ENCODE data around the gene MUCL3. TPM values are rescaled to one million over a fixed set of nuclear protein-coding genes. Genes with fewer than 3 reads are reported as not detected.
"Not testable (repeated sequence)": the region's sequence is repeated elsewhere in the genome, so short reads cannot be mapped to it uniquely, and the experiment has no call there.

MUCL3 gene
- polyA plus RNA-seq, 4 donors: 0.07 to 0.13 (median 0.13) TPM; not detected in 1

DNA sequence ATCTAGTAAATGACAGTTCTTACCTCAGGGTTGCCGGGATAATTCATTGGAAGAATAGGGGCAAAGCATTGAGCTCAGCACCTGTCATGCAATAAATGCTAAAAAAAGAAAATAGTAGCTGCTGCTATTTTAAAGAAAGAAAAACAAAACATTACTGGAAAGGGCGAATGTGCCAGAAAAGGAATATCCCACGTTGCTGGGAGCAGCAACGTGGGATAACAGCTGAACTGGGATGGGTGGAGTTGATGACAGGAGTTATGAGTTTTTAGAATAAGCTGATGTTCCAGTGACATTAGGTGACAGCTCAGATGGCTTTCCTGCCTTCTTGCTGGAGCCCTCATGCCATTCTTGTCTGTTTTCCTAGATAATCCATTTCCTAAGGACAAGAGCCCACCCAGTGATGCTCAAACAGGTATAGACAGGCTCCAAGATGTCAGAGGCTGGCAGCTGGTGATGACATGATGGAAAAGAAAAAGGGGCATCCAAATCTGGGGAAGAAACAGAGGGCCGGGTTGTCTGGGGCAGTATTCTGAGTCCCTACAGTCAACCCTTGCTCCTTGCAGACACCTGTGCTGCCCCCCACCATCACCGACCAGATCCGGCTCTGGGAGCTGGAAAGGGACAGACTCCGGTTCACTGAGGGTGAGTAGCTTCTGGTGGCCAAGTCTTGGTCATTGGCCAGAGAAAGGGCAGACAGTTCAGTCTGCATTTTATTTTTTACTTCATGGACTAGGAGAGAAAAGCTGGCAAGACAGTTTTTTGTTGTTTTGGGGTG is 27.8 kb upstream of the MUCL3 start:
- no peak for DNase-seq (ENCODE audit: low read depth in 4 of 4, low spot score in 2 of 4)

GRCh38 chr6:30913721-30914075 is 27.1 kb upstream of the MUCL3 start:
- no peak for DNase-seq (ENCODE audit: low read depth in 4 of 4, low spot score in 2 of 4)

DNA sequence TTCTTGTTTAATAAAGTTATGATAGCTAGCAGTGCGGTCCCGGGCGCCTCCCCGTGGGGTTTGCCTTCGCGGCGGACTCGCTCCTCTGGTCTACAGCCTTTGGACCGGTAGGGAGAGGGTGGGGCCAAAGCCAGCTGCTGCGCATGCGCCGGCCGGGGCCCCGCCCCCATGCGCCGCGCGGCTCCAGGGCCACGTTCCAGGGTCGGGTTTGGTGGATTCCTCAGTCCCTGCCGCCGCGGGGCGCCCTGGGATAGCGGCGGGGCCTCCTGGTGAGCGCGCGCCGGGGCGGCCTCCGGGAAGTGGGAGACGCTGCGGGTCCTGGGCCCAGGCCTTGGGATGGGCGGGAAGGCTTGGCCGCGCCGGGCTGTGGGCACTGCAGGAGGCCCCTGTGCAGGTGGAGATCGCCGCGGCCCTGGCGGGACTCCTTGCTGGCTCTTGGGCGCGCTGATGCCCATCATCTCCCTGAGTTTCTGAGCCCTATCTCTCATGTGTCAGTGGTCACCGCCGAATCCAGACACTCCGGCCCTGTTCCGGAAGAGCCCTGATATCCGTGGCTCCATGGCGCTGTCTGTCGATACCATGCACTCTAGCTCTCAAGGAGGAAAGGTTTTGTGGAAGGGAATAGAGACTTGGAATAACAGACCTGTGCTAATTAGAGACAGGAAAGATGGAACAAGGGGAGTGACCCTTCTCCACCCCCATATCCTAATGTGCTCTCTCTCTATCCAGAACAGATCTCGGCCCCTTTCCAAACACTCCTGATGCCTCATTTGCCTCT is 26.5 kb upstream of the MUCL3 start, which contains the start of gene VARS2:
Gene VARS2 (plus strand): TSS at position 163 of the 778 bp plus-strand sequence. CDS start 599 bp downstream, at position 762.
- peak; percentile 82 to 90 (median 87) for DNase-seq (ENCODE audit: low read depth in 4 of 4, low spot score in 2 of 4)

DNA sequence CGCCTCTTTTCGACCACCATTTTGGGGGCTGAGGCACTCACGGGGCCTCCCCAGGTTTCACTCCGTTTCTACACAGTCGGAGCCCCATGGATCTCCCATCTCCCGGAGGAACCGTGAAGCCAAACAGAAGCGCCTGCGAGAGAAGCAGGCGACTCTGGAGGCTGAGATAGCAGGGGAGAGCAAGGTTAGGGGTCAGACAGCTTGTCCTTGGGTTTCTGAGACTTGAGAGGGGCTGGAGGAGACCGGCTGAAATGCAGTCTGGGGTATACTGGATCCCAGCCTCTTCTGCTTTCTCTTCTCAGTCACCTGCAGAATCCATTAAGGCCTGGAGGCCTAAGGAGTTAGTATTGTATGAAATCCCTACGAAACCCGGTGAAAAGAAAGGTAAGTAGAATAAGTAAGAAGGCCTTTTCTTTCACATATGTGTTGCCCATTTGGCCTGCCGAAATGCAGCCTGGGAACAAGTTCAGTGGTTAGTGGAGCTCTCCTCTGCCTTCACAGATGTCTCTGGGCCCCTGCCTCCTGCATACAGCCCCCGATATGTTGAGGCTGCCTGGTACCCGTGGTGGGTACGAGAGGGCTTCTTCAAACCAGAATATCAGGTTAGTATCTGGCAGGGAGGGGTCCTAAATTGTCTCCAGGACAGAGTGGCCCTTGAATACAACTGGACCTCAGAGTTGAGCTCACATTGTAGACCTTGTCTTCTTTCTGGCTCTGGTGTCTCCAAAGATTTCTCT is 25.8 kb upstream of the MUCL3 start:
- DNase-seq (ENCODE audit: low read depth in 4 of 4, low spot score in 2 of 4): no peak

- DNase-seq (ENCODE audit: low read depth in 4 of 4, low spot score in 2 of 4): peak; percentile 39 to 72 (median 54)
Measured at GRCh38 chr6:30915591-30915946, 25.2 kb upstream of the MUCL3 start.

- no peak for DNase-seq (ENCODE audit: low read depth in 4 of 4, low spot score in 2 of 4)
Measured at GRCh38 chr6:30917041-30917440, 23.7 kb upstream of the MUCL3 start.

DNA sequence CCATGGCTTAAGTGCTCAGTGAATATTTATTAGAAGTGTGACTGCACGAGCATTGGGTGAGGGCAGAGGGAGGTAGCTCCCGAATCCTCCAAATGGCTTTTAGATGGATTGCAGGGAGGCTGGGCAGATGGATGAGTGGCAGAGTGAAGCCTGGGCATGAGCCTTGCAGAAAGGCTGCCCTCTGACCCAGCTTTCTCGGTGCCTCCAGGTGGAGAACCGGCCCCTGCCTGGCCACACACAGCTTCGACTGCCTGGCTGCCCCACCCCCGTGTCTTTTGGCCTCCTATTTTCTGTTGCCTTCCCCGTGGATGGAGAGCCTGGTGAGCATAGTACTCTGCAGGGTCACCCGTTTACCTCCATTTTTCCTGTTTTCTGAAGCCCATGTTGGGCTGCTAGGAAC is 23.3 kb upstream of the MUCL3 start:
- no peak for DNase-seq (ENCODE audit: low read depth in 4 of 4, low spot score in 2 of 4)

DNA sequence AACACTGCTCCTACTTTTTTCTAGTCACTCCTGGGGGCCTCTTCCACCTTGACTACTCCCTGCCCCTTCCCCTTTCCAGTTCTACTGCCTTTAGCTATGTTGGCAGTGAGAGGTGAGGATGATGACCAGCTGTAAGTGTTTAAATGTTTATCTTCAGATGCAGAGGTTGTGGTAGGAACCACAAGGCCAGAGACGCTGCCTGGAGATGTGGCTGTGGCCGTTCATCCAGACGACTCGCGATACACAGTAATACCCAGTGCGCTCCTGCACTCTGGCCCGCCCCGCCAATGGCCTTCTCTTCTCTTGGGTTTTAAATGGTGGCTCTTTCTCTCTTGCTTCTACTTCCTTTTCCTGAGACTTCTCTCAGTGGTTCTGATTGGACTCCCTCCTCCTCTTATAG is 22.1 kb upstream of the MUCL3 start:
- DNase-seq (ENCODE audit: low read depth in 4 of 4, low spot score in 2 of 4): no peak

DNA sequence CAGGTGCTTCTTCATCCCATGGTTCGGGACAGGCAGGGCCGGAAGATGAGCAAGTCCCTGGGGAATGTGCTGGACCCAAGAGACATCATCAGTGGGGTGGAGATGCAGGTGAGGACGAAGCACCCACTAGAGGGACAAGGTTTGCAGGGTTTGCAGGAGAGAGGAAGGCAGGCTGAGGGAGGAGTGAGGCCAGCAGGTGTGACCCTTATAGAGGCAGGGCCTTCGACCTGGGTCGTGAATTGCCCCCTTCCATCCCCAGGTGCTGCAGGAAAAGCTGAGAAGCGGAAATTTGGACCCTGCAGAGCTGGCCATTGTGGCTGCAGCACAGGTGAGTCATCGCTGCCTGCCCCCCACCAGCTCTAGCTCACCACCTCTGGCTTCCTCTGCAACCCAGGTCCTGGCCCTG is 18.3 kb upstream of the MUCL3 start:
- DNase-seq (ENCODE audit: low read depth in 4 of 4, low spot score in 2 of 4): no peak

DNA sequence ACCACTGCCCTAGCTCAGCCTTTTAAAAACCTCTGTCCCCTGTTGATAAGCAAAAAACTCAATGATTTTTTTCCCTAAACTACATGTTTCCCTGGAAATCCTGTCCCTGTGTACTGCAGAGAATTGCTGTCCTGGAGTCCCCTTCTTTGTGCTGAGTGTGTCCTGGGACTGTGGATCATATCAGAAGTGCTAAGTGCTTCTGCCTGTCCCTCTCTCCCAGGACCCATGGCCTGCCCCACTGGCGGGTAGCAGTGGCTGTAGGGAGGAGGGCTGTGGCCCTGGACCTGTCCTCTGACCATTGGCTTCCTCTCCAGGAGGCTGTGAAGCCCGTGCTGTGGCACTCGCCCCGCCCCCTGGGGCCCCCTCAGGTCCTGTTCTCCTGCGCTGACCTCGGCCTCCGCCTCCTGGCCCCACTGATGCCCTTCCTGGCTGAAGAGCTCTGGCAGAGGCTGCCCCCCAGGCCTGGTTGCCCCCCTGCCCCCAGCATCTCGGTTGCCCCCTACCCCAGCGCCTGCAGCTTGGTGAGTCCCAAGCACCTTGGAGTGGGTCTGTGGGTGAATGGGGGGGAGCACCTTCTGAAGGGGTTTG is 16.6 kb upstream of the MUCL3 start:
- not testable (repeated sequence) for DNase-seq (ENCODE audit: low read depth in 4 of 4, low spot score in 2 of 4)

- DNase-seq (ENCODE audit: low read depth in 4 of 4, low spot score in 2 of 4): no peak
Measured at GRCh38 chr6:30926644-30927043, 14.1 kb upstream of the MUCL3 start.

DNA sequence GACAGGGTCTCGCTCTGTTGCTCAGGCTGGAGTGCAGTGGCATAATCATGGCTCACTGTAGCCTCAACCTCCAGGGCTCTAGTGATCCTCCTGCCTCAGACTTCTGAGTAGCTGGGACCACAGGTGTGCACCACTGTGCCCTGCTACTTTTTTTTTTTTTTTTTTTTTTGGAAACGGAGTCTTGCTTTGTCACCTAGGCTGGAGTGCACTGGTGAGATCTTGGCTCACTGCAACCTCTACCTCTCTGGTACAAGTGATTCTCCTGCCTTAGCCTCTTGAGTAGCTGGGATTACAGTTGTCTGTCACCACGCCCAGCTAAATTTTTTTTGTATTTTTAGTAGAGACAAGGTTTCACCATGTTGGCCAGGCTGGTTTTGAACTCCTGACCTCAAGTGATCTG is 13.7 kb upstream of the MUCL3 start:
- DNase-seq (ENCODE audit: low read depth in 4 of 4, low spot score in 2 of 4): not testable (repeated sequence)

DNA sequence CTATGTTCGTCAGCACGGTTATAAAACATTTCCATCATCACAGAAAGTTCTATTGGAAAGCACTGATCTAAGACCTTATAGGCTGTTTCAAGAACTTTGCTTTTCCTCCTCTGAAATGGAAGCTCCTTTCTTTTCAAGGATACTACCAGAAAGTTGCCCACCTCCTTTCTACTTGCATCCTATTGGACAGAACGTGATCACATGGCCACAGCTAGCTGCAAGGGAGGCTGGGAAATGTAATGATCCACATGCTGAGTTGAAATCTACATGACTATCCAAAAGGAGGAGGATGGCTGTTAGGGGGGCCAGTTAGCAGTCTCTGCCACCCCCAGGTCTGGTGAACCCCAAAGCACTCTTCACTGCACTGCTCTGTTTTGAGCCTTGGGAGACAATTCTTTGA is 12.1 kb upstream of the MUCL3 start:
- DNase-seq (ENCODE audit: low read depth in 4 of 4, low spot score in 2 of 4): no peak

DNA sequence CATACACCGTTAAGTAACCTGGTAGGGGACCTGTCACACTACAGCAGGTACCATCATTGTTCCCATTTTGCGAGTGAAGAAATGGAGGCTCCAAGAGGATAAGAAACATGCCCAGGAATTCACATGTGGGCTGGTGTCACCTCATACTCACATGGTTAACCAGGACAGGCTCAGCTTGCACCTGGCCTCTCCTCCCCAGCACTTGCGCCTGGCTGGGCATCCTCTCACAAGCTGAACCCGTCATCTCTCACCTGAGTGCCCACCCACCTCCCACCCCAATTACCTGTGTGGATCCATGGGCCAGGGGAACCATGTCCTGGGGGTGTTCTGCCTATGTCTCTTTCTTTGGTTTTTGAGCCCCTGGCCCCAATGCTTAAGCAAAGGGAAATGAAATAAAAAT is 10.3 kb upstream of the MUCL3 start:
- DNase-seq (ENCODE audit: low read depth in 4 of 4, low spot score in 2 of 4): no peak

GRCh38 chr6:30931272-30931671 is 9.5 kb upstream of the MUCL3 start:
- no peak for DNase-seq (ENCODE audit: low read depth in 4 of 4, low spot score in 2 of 4)

- no peak for DNase-seq (ENCODE audit: low read depth in 4 of 4, low spot score in 2 of 4)
Measured at GRCh38 chr6:30931969-30932645, 8.7 kb upstream of the MUCL3 start, which contains the start of gene SFTA2. Gene SFTA2 (minus strand): TSS chr6:30932170. CDS start chr6:30932096, 74 bp downstream.

DNA sequence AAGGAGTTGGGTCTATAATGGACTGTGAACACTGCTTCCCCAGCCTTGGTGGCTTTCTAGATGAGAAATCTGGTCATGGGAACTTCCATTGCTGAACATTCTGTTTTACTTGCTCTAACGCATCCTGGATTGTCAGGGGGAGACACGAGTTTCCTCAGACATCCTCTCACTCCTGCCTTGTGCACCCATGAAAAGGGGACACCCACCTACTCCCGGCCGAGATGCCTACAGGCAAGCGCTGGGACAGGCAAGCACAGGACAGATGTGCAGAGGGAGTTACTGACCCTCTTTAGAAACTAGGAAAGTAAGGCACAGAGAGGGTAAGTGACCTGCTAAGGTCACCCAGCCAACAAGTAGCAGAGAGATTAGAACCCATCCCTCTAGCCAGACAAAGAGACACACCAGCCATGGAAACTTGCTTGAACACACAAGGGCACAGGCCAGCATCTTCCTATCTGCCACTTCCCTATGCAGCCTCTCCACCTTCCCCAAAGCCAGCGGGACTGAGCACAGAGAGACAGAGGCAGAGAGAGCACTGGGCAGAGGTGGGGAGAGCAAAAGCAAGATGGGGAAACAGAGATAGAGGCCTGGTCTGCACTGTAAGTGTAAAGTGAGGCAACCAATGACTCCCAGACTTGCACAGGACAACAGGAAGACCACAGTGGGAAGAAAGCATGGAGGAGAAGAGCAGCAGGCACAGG is 8.0 kb upstream of the MUCL3 start:
- no peak for DNase-seq (ENCODE audit: low read depth in 4 of 4, low spot score in 2 of 4)

GRCh38 chr6:30935018-30935417 is 5.8 kb upstream of the MUCL3 start:
- DNase-seq (ENCODE audit: low read depth in 4 of 4, low spot score in 2 of 4): no peak

GRCh38 chr6:30937265-30937664 is 3.5 kb upstream of the MUCL3 start:
- no peak for DNase-seq (ENCODE audit: low read depth in 4 of 4, low spot score in 2 of 4)

- no peak for DNase-seq (ENCODE audit: low read depth in 4 of 4, low spot score in 2 of 4)
Measured at GRCh38 chr6:30938730-30939129, 2.0 kb upstream of the MUCL3 start.
